Measurements from ENCODE around the gene SLCO3A1. TPM values are rescaled to one million over a fixed set of nuclear protein-coding genes. Genes with fewer than 3 reads are reported as not detected.

Gene SLCO3A1
- total RNA-seq, 1 experiment from 2014 or later: 9.1 TPM

- no peak for TF ChIP-seq ZNF532 (CRISPR knock-in tag; IDR thresholded peaks at IDR 0.05; ENCODE audit: borderline replicate concordance)
- no peak for TF ChIP-seq ATF6 (CRISPR knock-in tag; IDR thresholded peaks at IDR 0.05)
- no peak for TF ChIP-seq E2F5 (CRISPR knock-in tag; IDR thresholded peaks at IDR 0.05)
- TF ChIP-seq E2F4 (CRISPR knock-in tag; IDR thresholded peaks at IDR 0.05; ENCODE audit: borderline replicate concordance, low read depth): no peak
- TF ChIP-seq ZBTB21 (CRISPR knock-in tag; IDR thresholded peaks at IDR 0.05; ENCODE audit: borderline replicate concordance): no peak
Observed at GRCh38 chr15:91872356-91873137, 19.0 kb downstream of the SLCO3A1 start (continued).

GRCh38 chr15:91873138-91873536 lies 19.6 kb downstream of the SLCO3A1 start:
- TF ChIP-seq ATF1 (CRISPR knock-in tag; IDR thresholded peaks at IDR 0.05): no peak
- TF ChIP-seq ETV6 (CRISPR knock-in tag; IDR thresholded peaks at IDR 0.05): no peak
- DNase-seq (ENCODE audit: low spot score) (no peak), ATAC-seq (no peak)
- no peaks in the 10 kb centered on the region for H3K27me3 Mint-ChIP-seq (ENCODE audit: low read depth)
- H3K9me3 Mint-ChIP-seq: peaks cover 13% of the 10 kb centered on the region
- ChIA-PET POLR2A (no interaction called here), CTCF (no interaction called here)
- peaks cover 12% of the 10 kb centered on the region for H3K4me1 Mint-ChIP-seq
- H3K27ac Mint-ChIP-seq: no peak overlapping the region
- H3K4me3 Mint-ChIP-seq: no peak overlapping the region
- peaks cover 8% of the 10 kb centered on the region for H3K36me3 Mint-ChIP-seq

- CTCF ChIA-PET: interaction anchor here (1.1 to 1.4 kb wide), 3 partner anchors 18 to 203 kb away, joined by 3 to 6 read pairs (median 3); no protein-coding TSS in a partner anchor
- peaks cover 8% of the 10 kb centered on the region for H3K36me3 Mint-ChIP-seq
Observed at GRCh38 chr15:91874171-91874570, 20.7 kb downstream of the SLCO3A1 start.

More at GRCh38 chr15:91874171-91874570, 20.7 kb downstream of the SLCO3A1 start:
- Mint-ChIP-seq H3K4me1 (peaks cover 12% of the 10 kb centered on the region), H3K9me3 (peaks cover 13% of the 10 kb centered on the region), H3K27ac (no peak overlapping the region), H3K27me3 (ENCODE audit: low read depth) (no peaks in the 10 kb centered on the region), H3K4me3 (no peak overlapping the region)
- ATAC-seq (no peak), DNase-seq (ENCODE audit: low spot score) (no peak)
- POLR2A ChIA-PET: interaction anchor here (1.0 kb wide), 1 partner anchor 9 kb away, joined by 3 read pairs; no protein-coding TSS in a partner anchor
- TF ChIP-seq GRHL2 (CRISPR knock-in tag; IDR thresholded peaks at IDR 0.05; ENCODE audit: insufficient replicate concordance, severe bottlenecking) (no peak), ETV6 (CRISPR knock-in tag; IDR thresholded peaks at IDR 0.05) (no peak), SOX15 (CRISPR knock-in tag; IDR thresholded peaks at IDR 0.05) (no peak), MLX (CRISPR knock-in tag; IDR thresholded peaks at IDR 0.05) (no peak), OVOL2 (CRISPR knock-in tag; IDR thresholded peaks at IDR 0.05; ENCODE audit: borderline replicate concordance) (no peak), ZMAT4 (CRISPR knock-in tag; IDR thresholded peaks at IDR 0.05) (no peak), ATF1 (CRISPR knock-in tag; IDR thresholded peaks at IDR 0.05) (no peak), CBFB (CRISPR knock-in tag; IDR thresholded peaks at IDR 0.05; ENCODE audit: low read depth) (no peak)
